ENCODE measurements around the gene PDE2A. TPM values are rescaled to one million over a fixed set of nuclear protein-coding genes. Genes with fewer than 3 reads are reported as not detected.

PDE2A gene
- total and polyA plus RNA-seq, 2 donors (not counting 3 experiments of a cell fraction or from before 2014, with no cell fraction given), result 14.8 to 16.8 TPM

GRCh38 chr11:72609476-72609875 is 64.7 kb downstream of the PDE2A start:
- intact Hi-C loops (cut with micrococcal nuclease) (no loop called here), dilution Hi-C loops (cut with MboI; ENCODE audit: extremely low pct_ligation_motif_present, low sequenced_read_pairs) (no loop called here)
- Histone ChIP-seq H3K4me1 (ENCODE audit: control insufficient read depth, extremely low read depth, insufficient read depth, low read length) (no peaks in the 10 kb centered on the region), H3K36me3 (ENCODE audit: control insufficient read depth in 2 of 2, extremely low read depth in 1 of 2, insufficient read depth in 2 of 2, low read length in 2 of 2) (no peaks in the 10 kb centered on the region), H3K79me2 (ENCODE audit: control insufficient read depth, insufficient read depth, low read length) (no peaks in the 10 kb centered on the region), H3K27ac (ENCODE audit: insufficient read depth, low read depth, low read length) (no peak overlapping the region), H3K4me2 (ENCODE audit: insufficient read depth, low read length) (no peak overlapping the region), H3K9ac (replicated peaks; ENCODE audit: extremely low read depth, insufficient read depth, low read length) (no peak overlapping the region), H3K27me3 (ENCODE audit: control insufficient read depth in 2 of 2, insufficient read depth in 2 of 2, low read length in 2 of 2) (no peaks in the 10 kb centered on the region), H2AFZ (ENCODE audit: low read depth, low read length) (no peak overlapping the region), H4K20me1 (replicated peaks; ENCODE audit: control insufficient read depth, extremely low read depth, insufficient read depth, low read length) (no peaks in the 10 kb centered on the region), H3K9me1 (replicated peaks; ENCODE audit: control insufficient read depth, extremely low read depth, insufficient read depth, low read length) (no peaks in the 10 kb centered on the region), H3K4me3 (replicated peaks in 1 of 3; ENCODE audit: insufficient read depth in 1 of 3, low read depth in 1 of 3, low read length in 3 of 3) (no peak overlapping the region), H3K9me3 (replicated peaks; ENCODE audit: control insufficient read depth, insufficient read depth, low read length) (no peaks in the 10 kb centered on the region)
- CTCF ChIA-PET, result interaction anchor here (0.7 to 3.2 kb wide), 16 partner anchors 10 to 138 kb away, joined by 3 to 42 read pairs (median 8); no protein-coding TSS in a partner anchor
- POLR2A ChIA-PET, result no interaction called here
- DNase-seq (ENCODE audit: low read depth, low spot score) (no peak), FAIRE-seq (no peak)
- TF ChIP-seq GATA2 (IDR thresholded peaks at IDR 0.05; ENCODE audit: insufficient read depth, insufficient read length, low read depth, low read length) (no peak), POLR2AphosphoS5 (IDR thresholded peaks at IDR 0.05; ENCODE audit: insufficient read depth, low read depth, low read length) (no peak), EZH2 (IDR thresholded peaks at IDR 0.05; ENCODE audit: borderline replicate concordance, low read depth, low read length, severe bottlenecking) (no peak), POLR2A (IDR thresholded peaks at IDR 0.05; ENCODE audit: low read depth, low read length) (no peak), MAX (IDR thresholded peaks at IDR 0.05; ENCODE audit: insufficient read depth, insufficient read length) (no peak)
- BruUV-seq (replicated peaks), result no TSS peak

GRCh38 chr11:72609045-72609444 is 65.2 kb downstream of the PDE2A start:
- H3K9ac ChIP-seq (replicated peaks; ENCODE audit: extremely low read depth, insufficient read depth, low read length), result no peak overlapping the region
- CTCF ChIA-PET, result interaction anchor here (0.6 to 3.1 kb wide), 17 partner anchors 9 to 137 kb away, joined by 3 to 42 read pairs (median 7); no protein-coding TSS in a partner anchor
- intact Hi-C loops (cut with micrococcal nuclease), result no loop called here
- H3K4me1 ChIP-seq (ENCODE audit: control insufficient read depth, extremely low read depth, insufficient read depth, low read length), result no peaks in the 10 kb centered on the region
- peak; percentile 21 for DNase-seq (ENCODE audit: low read depth, low spot score)
- H3K4me2 ChIP-seq (ENCODE audit: insufficient read depth, low read length), result no peak overlapping the region
- dilution Hi-C loops (cut with MboI; ENCODE audit: extremely low pct_ligation_motif_present, low sequenced_read_pairs), result no loop called here
- H3K27ac ChIP-seq (ENCODE audit: insufficient read depth, low read depth, low read length), result no peak overlapping the region
- no peaks in the 10 kb centered on the region for H4K20me1 ChIP-seq (replicated peaks; ENCODE audit: control insufficient read depth, extremely low read depth, insufficient read depth, low read length)
- no peaks in the 10 kb centered on the region for H3K9me3 ChIP-seq (replicated peaks; ENCODE audit: control insufficient read depth, insufficient read depth, low read length)
- POLR2A ChIA-PET, result no interaction called here
- H3K9me1 ChIP-seq (replicated peaks; ENCODE audit: control insufficient read depth, extremely low read depth, insufficient read depth, low read length), result no peaks in the 10 kb centered on the region
- H3K79me2 ChIP-seq (ENCODE audit: control insufficient read depth, insufficient read depth, low read length), result no peaks in the 10 kb centered on the region
- H3K27me3 ChIP-seq (ENCODE audit: control insufficient read depth in 2 of 2, insufficient read depth in 2 of 2, low read length in 2 of 2), result no peaks in the 10 kb centered on the region
- H2AFZ ChIP-seq (ENCODE audit: low read depth, low read length), result no peak overlapping the region
- peak; percentile 56 to 58 for TF ChIP-seq CTCF (IDR thresholded peaks at IDR 0.05; ENCODE audit: extremely low read depth in 1 of 2, insufficient read depth in 1 of 2, low read depth in 1 of 2, low read length in 2 of 2)
- no peak for TF ChIP-seq FOS (IDR thresholded peaks at IDR 0.05; ENCODE audit: borderline replicate concordance, insufficient read depth, low read length)
- TF ChIP-seq POLR2A (IDR thresholded peaks at IDR 0.05; ENCODE audit: low read depth, low read length), result no peak
- no TSS peak for BruUV-seq (replicated peaks)
- no peak for FAIRE-seq
- H3K4me3 ChIP-seq (replicated peaks in 1 of 3; ENCODE audit: insufficient read depth in 1 of 3, low read depth in 1 of 3, low read length in 3 of 3), result no peak overlapping the region
- no peaks in the 10 kb centered on the region for H3K36me3 ChIP-seq (ENCODE audit: control insufficient read depth in 2 of 2, extremely low read depth in 1 of 2, insufficient read depth in 2 of 2, low read length in 2 of 2)

All from endothelial cell of umbilical vein (primary cell).